HepG2 (cell line): ENCODE measurements around the gene SH3BGR. TPM values are rescaled to one million over a fixed set of nuclear protein-coding genes. Genes with fewer than 3 reads are reported as not detected.

ENCODE experiments used
- ATAC-seq: fragments of 200-7000 bp; cut with Tn5 transposase; 3 replicates; pipeline ENCODE4 v1.9.1; 2020; ENCODE audit warnings: mild to moderate bottlenecking, moderate library complexity
- BruUV-seq: library from RNA; stranded (reverse); fragments of 400-500 nt; replicated peaks from 2 replicates; lab custom pipeline; 2021; lab: Mats Ljungman, UMichigan
- CTCF ChIA-PET: fragments of 300-600 bp; formaldehyde crosslinking; extraction: SDS; loops from one replicate; lab custom pipeline; 2021; ENCODE audit warnings: low total read pairs, inconsistent platforms, low intra/inter-chr PET ratio; lab: Yijun Ruan, JAX
- POLR2A ChIA-PET: fragments of 350-600 bp; sonication (Branson Sonifier 250); formaldehyde crosslinking; loops from one replicate; lab custom pipeline; 2020; ENCODE audit warnings: antibody characterized with exemption, inconsistent platforms; lab: Yijun Ruan, JAX
- DNase-seq: peaks from one replicate; pipeline ENCODE4 v3.0.0-alpha.2; 2015; ENCODE audit warnings: low spot score
- FAIRE-seq: peaks from 3 replicates; lab custom pipeline; 2011; peaks lifted over from hg19 to GRCh38; lab: Jason Lieb, UNC
- H2AFZ ChIP-seq: one replicate; pipeline ENCODE4 v1.6.1; 2011; ENCODE audit warnings: low read length, inconsistent platforms
- H3K27ac ChIP-seq: fragments of 300-600 bp; 3 replicates; pipeline ENCODE4 v1.8.0; 2011; ENCODE audit warnings: mixed run types, mild to moderate bottlenecking, mixed read lengths, low read length, inconsistent platforms; ENCODE audit not compliant: insufficient read depth; ENCODE audit errors: extremely low read length
- H3K27me3 ChIP-seq, 2 experiments: fragments of 200-600 bp in 1 of 2; 2 replicates in 1 of 2; 3 replicates in 1 of 2; pipeline versions ENCODE4 v1.6.0 to v1.8.0; 2011; ENCODE audit warnings: low read length in 2 of 2, mild to moderate bottlenecking in 2 of 2, moderate library complexity in 2 of 2, inconsistent platforms in 1 of 2; ENCODE audit not compliant: insufficient read depth in 2 of 2, control insufficient read depth in 1 of 2
- H3K36me3 ChIP-seq, 2 experiments: fragments of 200-600 bp in 1 of 2; replicated peaks in 1 of 2; 2 replicates in 1 of 2; 3 replicates in 1 of 2; pipeline versions ENCODE4 v1.5.1 to v1.8.0; 2011; ENCODE audit warnings: low read length in 2 of 2, inconsistent platforms in 1 of 2; ENCODE audit not compliant: insufficient read depth in 2 of 2, control insufficient read depth in 1 of 2
- H3K4me1 ChIP-seq: 2 replicates; pipeline ENCODE4 v1.5.1; 2012; ENCODE audit warnings: low read length, inconsistent platforms; ENCODE audit not compliant: insufficient read depth
- H3K4me2 ChIP-seq: 2 replicates; pipeline ENCODE4 v1.6.0; 2011; ENCODE audit warnings: low read depth, low read length, inconsistent platforms
- H3K4me3 ChIP-seq, 3 experiments: fragments of 200-600 bp in 1 of 3; sonication (generic), shearing (Covaris generic) in 1 of 3; replicated peaks in 1 of 3; 2 replicates each; pipeline ENCODE4 v1.5.1; 2011 to 2016; ENCODE audit warnings: low read length in 3 of 3, inconsistent platforms in 2 of 3, low read depth in 2 of 3, mild to moderate bottlenecking in 2 of 3, control low read depth in 1 of 3, mixed read lengths in 1 of 3; ENCODE audit not compliant: insufficient read depth in 1 of 3
- H3K79me2 ChIP-seq: one replicate; pipeline ENCODE4 v1.6.1; 2011; ENCODE audit warnings: low read length, inconsistent platforms; ENCODE audit not compliant: insufficient read depth
- H3K9ac ChIP-seq: 2 replicates; pipeline ENCODE4 v1.6.0; 2011; ENCODE audit warnings: mild to moderate bottlenecking, low read depth, low read length, inconsistent platforms; ENCODE audit not compliant: insufficient read depth
- H3K9me3 ChIP-seq: 2 replicates; pipeline ENCODE4 v1.5.1; 2012; ENCODE audit warnings: mild to moderate bottlenecking, low read length
- H4K20me1 ChIP-seq: 2 replicates; pipeline ENCODE4 v1.6.0; 2011; ENCODE audit warnings: inconsistent platforms, mild to moderate bottlenecking, low read length, moderate library complexity; ENCODE audit not compliant: insufficient read depth
- ATAD3A ChIP-seq: sonication (generic); formaldehyde crosslinking; IDR thresholded peaks from 2 replicates; pipeline ENCODE4 v1.4.0; 2020; ENCODE audit warnings: missing genetic modification reagents
- BATF2 ChIP-seq: sonication (generic); formaldehyde crosslinking; IDR thresholded peaks from 2 replicates; pipeline ENCODE4 v1.8.0; 2022; ENCODE audit warnings: mild to moderate bottlenecking, missing genetic modification reagents, moderate library complexity
- CTCF ChIP-seq: sonication (generic); formaldehyde crosslinking; IDR thresholded peaks from 2 replicates; pipeline ENCODE4 v1.5.0; 2020; ENCODE audit warnings: mild to moderate bottlenecking, missing genetic modification reagents, moderate library complexity
- HHEX ChIP-seq: IDR thresholded peaks from 2 replicates; pipeline ENCODE4 v1.6.1; 2016; ENCODE audit warnings: control low read depth
- HMGXB3 ChIP-seq: sonication (generic); formaldehyde crosslinking; IDR thresholded peaks from 2 replicates; pipeline ENCODE4 v1.4.0; 2020; ENCODE audit warnings: missing genetic modification reagents, borderline replicate concordance
- HNRNPUL1 ChIP-seq: fragments of 200-400 bp; formaldehyde crosslinking; IDR thresholded peaks from 2 replicates; pipeline ENCODE4 v1.6.1; 2017; ENCODE audit warnings: low read depth, mild to moderate bottlenecking, low read length, moderate library complexity
- JUND ChIP-seq: sonication (generic); formaldehyde crosslinking; IDR thresholded peaks from 2 replicates; pipeline ENCODE4 v1.8.0; 2022; ENCODE audit warnings: mild to moderate bottlenecking, missing genetic modification reagents
- MAZ ChIP-seq, 2 experiments: sonication (generic) in 1 of 2; formaldehyde crosslinking in 1 of 2; IDR thresholded peaks; 2 replicates each; pipeline versions ENCODE4 v1.5.0 to v1.6.1; 2012 to 2020; ENCODE audit warnings: low read depth in 2 of 2, mild to moderate bottlenecking in 2 of 2, borderline replicate concordance in 1 of 2, improper control_type of control experiment in 1 of 2, low read length in 1 of 2, missing genetic modification reagents in 1 of 2, moderate library complexity in 1 of 2
- NR1H2 ChIP-seq: sonication (generic); formaldehyde crosslinking; IDR thresholded peaks from 2 replicates; pipeline ENCODE4 v1.8.1; 2022; ENCODE audit warnings: low read depth, missing genetic modification reagents, borderline replicate concordance
- NR2F1 ChIP-seq, 2 experiments: fragments of 450-650 bp in 1 of 2; formaldehyde crosslinking in 1 of 2; IDR thresholded peaks; 2 replicates each; pipeline versions ENCODE4 v1.5.0 to v1.6.1; 2016 to 2020; ENCODE audit warnings: mild to moderate bottlenecking in 1 of 2, missing compliant biosample characterization in 1 of 2, missing genetic modification reagents in 1 of 2, moderate library complexity in 1 of 2
- SALL2 ChIP-seq: sonication (generic); formaldehyde crosslinking; IDR thresholded peaks from 2 replicates; pipeline ENCODE4 v1.8.1; 2023; ENCODE audit warnings: mild to moderate bottlenecking, missing genetic modification reagents, inconsistent platforms
- SIN3B ChIP-seq: fragments of 150-350 bp; IDR thresholded peaks from 2 replicates; pipeline ENCODE4 v1.6.1; 2014; ENCODE audit warnings: low read length
- SMC3 ChIP-seq: IDR thresholded peaks from 2 replicates; pipeline ENCODE4 v1.6.1; 2011; ENCODE audit warnings: low read length, improper control_type of control experiment
- ZKSCAN5 ChIP-seq: sonication (generic); formaldehyde crosslinking; IDR thresholded peaks from 2 replicates; pipeline ENCODE4 v1.5.1; 2020; ENCODE audit warnings: mild to moderate bottlenecking, missing genetic modification reagents
- ZNF17 ChIP-seq: sonication (generic); formaldehyde crosslinking; IDR thresholded peaks from 2 replicates; pipeline ENCODE4 v1.5.0; 2020; ENCODE audit warnings: mild to moderate bottlenecking, missing genetic modification reagents
- ZNF225 ChIP-seq: sonication (generic); formaldehyde crosslinking; IDR thresholded peaks from 2 replicates; pipeline ENCODE4 v1.4.0; 2020; ENCODE audit warnings: mild to moderate bottlenecking, missing genetic modification reagents
- ZNF253 ChIP-seq: sonication (generic); formaldehyde crosslinking; IDR thresholded peaks from 2 replicates; pipeline ENCODE4 v1.8.0; 2022; ENCODE audit warnings: mild to moderate bottlenecking, missing genetic modification reagents, borderline replicate concordance
- ZNF383 ChIP-seq: sonication (generic); formaldehyde crosslinking; IDR thresholded peaks from 2 replicates; pipeline ENCODE4 v1.4.0; 2020; ENCODE audit warnings: missing genetic modification reagents, mild to moderate bottlenecking, borderline replicate concordance
- WGBS: methylation state at CpG from one replicate; pipeline ENCODE4 v1.1.6; 2017; ENCODE audit warnings: low lambda C conversion rate; 5-methylcytosine and 5-hydroxymethylcytosine counted together
- in situ Hi-C: cut with HindIII; loops from 2 replicates; pipeline ENCODE4 v1.10.0; 2017; ENCODE audit warnings: low pct_unique_long_range_greater_than_20kb; ENCODE audit not compliant: extremely low pct_ligation_motif_present
- intact Hi-C: fragments of 100-400 bp; cut with micrococcal nuclease; formaldehyde crosslinking; loops from one replicate; pipeline ENCODE4 v1.10.0; 2022; ENCODE audit not compliant: unreplicated experiment
- polyA plus RNA-seq, 8 experiments: library from polyadenylated mRNA; depleted of rRNA in 3 of 8; stranded (reverse) in 7 of 8; unstranded in 1 of 8; fragments of >200 nt; fragmentation: Illumina TruSeq in 4 of 8; extraction: Trizol in 4 of 8; gene quantifications; 2 replicates each; pipeline versions ENCODE4 v1.2.1 to v1.2.3, GENCODE V29; 2011 to 2016; ENCODE audit warnings: low read depth in 4 of 8, missing spikeins in 1 of 8, mixed read lengths in 1 of 8; ENCODE audit not compliant: insufficient read depth in 1 of 8
- total RNA-seq, 5 experiments: library from RNA; depleted of rRNA; stranded (reverse); fragments of >200 nt; fragmentation: Illumina TruSeq; extraction: Trizol; gene quantifications; 2 replicates each; pipeline ENCODE4 v1.2.3, GENCODE V29; 2016; ENCODE audit warnings: low read depth in 1 of 5

The SH3BGR gene
- total and polyA plus RNA-seq, 2 of the 13 experiments (the other 11 are each of a cell fraction or from before 2014, with no cell fraction given), result 0.48 TPM; not detected in 1

GRCh38 chr21:39523399-39523798 lies 71.6 kb downstream of the SH3BGR start (continued):
- TF ChIP-seq HMGXB3 (CRISPR knock-in tag) (no peak), HNRNPUL1 (no peak), MAZ (IDR thresholded peaks at IDR 0.05; ENCODE audit: borderline replicate concordance, low read depth, low read length) (no peak), MAZ (CRISPR knock-in tag; IDR thresholded peaks at IDR 0.05; ENCODE audit: low read depth) (no peak)

GRCh38 chr21:39523915-39524314 lies 72.1 kb downstream of the SH3BGR start:
- no TSS peak for BruUV-seq
- ChIA-PET CTCF (no interaction called here), POLR2A (no interaction called here)
- Histone ChIP-seq H3K27ac (no peak overlapping the region), H2AFZ (no peak overlapping the region), H3K9ac (no peak overlapping the region), H3K4me1 (peaks cover 25% of the 10 kb centered on the region), H3K36me3 (no peaks in the 10 kb centered on the region), H3K79me2 (no peaks in the 10 kb centered on the region), H3K27me3 (no peaks in the 10 kb centered on the region), H4K20me1 (no peaks in the 10 kb centered on the region), H3K4me2 (no peak overlapping the region), H3K4me3 (no peak overlapping the region), H3K9me3 (no peaks in the 10 kb centered on the region)
- DNase-seq, result no peak
- intact Hi-C loops, result no loop called here
- ATAC-seq, result no peak
- FAIRE-seq, result no peak
- in situ Hi-C loops, result no loop called here
- no CpG with 5 or more reads among the region's 1 CpG for WGBS
- TF ChIP-seq BATF2 (CRISPR knock-in tag) (no peak), HHEX (CRISPR knock-in tag) (no peak), ZNF253 (CRISPR knock-in tag) (no peak), ZNF225 (CRISPR knock-in tag) (no peak), CTCF (CRISPR knock-in tag) (no peak), SIN3B (no peak), ATAD3A (CRISPR knock-in tag) (no peak), JUND (CRISPR knock-in tag) (no peak), SMC3 (no peak), SALL2 (CRISPR knock-in tag) (no peak), ZNF17 (CRISPR knock-in tag) (no peak), NR2F1 (CRISPR knock-in tag; IDR thresholded peaks at IDR 0.05) (no peak), ZNF383 (CRISPR knock-in tag) (no peak), ZKSCAN5 (CRISPR knock-in tag) (no peak), NR1H2 (CRISPR knock-in tag) (no peak)
